Suppressor macrophage treated with lipopolysaccharide for 4 hours (primary cell): ENCODE results near the gene NTNG1.
"Not testable (repeated sequence)": the region's sequence is repeated elsewhere in the genome, so short reads cannot be mapped to it uniquely, and the experiment has no call there.

Experiments used
- DNase-seq: peaks from one replicate; pipeline ENCODE4 v3.0.0-alpha.2; 2020

NTNG1 gene

GRCh38 chr1:107145637-107146036, 4.8 kb downstream of the NTNG1 start:
- no peak for DNase-seq

DNA sequence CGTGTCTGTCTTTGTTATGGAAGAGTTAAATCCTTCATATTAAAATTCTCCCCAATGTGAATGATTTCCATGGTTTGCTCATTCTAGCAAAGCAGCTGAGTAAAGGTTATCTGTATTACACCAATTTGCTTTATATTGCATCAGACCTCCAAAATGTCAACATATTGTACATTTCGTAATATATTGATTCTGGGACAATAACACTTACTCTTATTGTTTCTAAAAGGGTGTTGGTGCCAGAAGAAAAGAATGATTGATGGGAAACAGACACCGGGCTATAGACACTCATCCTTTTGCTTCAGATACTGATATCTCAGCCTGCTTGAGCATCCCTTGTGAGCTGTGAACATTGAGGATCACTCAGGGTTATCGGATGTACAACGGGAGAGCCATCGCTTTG, 7.0 kb downstream of the NTNG1 start:
- no peak for DNase-seq

DNA sequence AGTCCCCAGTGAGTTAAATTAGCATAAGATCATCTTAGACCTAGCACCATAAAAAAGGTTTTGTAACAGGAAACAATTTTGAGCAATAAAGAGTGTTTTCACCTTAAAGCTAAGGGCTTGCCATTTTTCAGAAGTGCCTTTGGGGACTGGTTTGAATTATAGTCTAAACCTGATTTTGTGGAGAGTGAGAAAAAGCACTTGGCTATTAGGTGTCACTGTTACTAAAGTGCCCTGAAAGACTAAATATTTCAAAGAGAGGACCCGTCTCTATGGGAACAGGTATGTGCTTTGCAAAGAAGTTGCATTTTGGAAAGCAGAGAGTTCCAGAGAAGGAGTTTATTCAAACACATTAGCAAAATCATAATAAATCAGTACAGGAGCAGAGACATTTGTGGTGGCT, 9.1 kb downstream of the NTNG1 start:
- DNase-seq: no peak

DNA sequence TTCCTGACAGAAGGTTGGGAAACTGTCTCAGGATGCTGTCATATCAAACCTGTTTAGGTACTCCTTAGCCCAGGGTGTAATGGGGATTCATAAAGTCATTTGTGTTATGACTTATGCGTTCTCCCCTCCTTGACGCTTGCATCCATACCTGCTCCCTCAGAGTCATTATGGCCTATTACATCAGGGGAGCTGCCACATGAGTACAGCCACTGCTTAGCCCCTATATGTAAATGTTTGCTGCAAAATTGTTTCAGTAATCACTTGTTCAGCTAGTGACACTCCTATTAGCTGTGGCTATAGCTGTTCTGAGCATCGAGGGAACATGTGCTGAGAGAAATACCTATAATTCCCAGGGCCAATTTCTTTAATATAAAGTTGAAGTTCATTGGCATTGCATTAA, 10.5 kb downstream of the NTNG1 start:
- DNase-seq: no peak

- no peak for DNase-seq
Measured at GRCh38 chr1:107152395-107152794, 11.6 kb downstream of the NTNG1 start.

DNA sequence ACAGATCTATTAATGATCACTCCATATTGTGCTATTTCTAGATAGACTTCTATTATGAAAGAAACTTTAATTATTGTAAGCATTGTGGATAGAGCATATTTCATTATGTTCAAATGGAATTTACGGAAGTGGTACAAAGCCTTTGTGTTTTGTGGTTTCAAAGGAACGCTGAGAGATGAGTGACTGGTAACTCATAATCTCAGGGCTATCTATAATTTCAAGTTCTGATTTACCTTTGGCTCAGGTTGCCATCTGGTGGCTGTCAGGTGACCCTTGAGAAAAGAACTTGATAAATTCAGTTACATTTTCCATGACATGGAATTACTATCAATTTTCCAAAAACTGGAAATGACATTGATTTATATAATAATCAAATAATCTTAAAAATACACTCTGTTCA, 12.2 kb downstream of the NTNG1 start:
- no peak for DNase-seq

- DNase-seq: no peak
Measured at GRCh38 chr1:107158496-107158895, 17.7 kb downstream of the NTNG1 start.

DNA sequence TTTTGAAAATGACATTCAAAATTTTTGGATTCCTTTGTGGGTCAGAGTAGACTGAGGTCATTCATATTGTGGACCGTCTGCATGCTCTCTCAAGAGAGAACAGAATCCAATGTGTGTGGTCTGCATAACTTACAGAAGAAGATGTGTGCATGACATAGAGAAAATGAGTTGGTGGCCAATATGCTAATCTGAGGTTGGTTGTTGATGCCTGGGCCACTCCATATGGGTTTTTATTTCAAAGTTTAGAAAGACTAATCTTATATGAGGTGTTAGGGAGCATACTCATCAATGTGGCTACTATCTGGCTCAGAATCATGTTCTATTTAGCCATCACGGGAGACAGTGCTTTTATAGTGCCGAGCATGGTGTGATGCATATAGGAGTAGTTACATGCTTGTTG, 18.2 kb downstream of the NTNG1 start:
- no peak for DNase-seq

- no peak for DNase-seq
Measured at GRCh38 chr1:107162745-107163144, 21.9 kb downstream of the NTNG1 start.

- not testable (repeated sequence) for DNase-seq
Measured at GRCh38 chr1:107164901-107165300, 24.1 kb downstream of the NTNG1 start.

- DNase-seq: no peak
Measured at GRCh38 chr1:107169615-107170014, 28.8 kb downstream of the NTNG1 start.

GRCh38 chr1:107171333-107171732, 30.5 kb downstream of the NTNG1 start:
- DNase-seq: no peak

DNA sequence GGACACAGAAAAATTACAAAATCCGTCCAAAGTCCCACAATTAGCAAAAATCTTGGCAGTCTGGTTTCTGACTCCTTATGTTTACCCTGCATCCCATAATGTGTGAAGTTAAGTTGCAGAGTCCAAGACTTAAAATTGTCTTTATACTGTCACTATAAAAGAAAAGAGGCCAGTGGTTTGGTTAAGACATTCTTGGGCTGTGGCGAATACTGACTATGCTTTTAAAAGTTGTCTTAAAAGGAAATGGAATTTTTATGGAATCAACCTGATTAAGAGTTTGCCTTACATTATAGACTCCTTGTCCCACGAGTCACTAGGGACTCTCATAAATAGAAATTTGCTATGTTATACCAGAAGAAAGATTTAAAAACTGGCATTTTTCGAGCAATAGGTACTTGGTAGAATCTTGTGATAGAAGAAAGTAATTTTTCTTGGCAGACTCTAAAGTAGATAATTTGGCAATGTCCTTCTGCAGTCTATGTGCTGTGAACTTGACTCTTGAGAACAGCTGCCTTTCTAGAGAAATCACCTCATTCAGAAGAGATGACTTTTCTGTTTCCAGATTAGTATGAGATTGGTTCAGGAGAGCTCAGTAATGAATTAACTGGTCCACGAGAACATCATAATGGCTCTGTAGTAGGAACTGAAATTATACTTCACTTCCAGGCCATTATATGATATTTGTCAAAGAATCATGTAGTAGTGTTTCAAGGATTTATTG, 31.8 kb downstream of the NTNG1 start:
- DNase-seq: no peak

DNA sequence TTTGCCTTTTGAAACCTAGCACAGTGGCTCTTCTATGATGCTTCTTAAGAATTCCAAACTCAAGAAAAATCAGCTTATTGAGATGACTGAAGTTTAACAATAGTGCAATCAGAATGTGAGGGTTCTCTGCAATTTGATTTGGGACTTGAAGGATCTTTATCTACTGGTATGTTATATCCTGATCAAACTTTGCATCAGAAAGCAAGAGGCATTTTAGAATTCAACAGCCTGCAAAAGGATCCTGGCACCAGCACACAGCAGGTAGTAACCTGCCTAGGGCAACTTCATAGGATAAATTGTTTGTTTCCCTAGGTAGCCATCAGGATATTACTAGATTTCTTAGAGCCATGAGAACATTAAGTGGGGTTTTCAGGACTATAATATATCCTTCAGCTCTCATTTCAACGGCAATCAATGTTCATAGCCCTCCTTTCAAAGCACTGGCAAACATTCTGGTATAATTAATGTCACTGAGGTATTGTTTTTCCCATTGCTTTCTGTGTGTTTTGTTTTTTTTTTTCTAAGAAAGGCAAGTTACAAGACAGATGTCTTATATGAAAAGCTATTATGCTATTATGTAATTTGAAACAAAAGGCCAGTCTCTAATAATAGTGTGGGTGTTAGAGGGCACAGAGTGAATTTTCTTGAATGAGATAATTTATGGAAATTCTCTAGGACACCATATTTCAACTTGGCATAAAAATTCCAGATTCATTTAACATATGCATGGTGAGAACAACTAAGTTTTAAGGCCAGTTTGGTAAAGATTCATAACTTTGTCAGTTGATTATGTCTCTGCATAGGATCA, 34.5 kb downstream of the NTNG1 start:
- no peak for DNase-seq

- no peak for DNase-seq
Measured at GRCh38 chr1:107181253-107181969, 40.6 kb downstream of the NTNG1 start.

GRCh38 chr1:107183011-107183410, 42.2 kb downstream of the NTNG1 start:
- no peak for DNase-seq

DNA sequence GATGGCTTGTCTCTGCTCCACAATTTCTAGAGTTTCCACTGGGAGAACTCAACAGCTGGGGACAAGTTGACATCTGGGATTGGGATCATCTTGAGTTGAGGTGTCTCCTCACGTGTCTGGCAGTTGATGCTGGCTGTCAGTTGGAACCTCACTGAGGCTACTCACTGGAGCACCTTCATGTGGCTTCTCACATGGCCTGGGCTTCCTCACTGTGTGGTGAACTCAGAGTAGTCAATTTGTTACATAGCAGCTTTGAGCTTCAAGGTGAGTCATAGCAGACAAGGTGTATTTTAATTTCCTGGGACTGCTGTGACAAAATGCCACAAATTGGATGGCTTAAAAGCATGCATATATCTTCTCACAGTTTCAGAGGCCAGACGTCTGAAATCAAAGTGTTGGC, 44.0 kb downstream of the NTNG1 start:
- DNase-seq: no peak

DNA sequence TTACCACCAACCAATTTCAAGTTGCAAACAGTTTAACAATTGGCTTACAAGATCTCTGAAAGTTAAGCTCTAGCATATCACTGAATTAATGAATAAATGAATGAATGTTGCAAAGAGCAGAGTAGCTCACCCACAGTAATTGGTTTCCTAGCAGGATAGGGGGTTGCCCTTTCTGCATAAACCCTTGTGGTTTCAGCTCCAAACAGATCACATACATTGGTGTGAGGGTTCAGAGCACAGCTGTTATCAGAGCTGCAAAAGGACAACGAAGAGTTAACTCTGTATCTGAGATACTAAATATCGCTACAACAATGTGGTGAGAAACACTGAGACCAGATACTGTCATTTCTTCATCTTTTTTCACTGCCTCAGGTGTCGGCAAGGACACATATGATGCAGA, 46.6 kb downstream of the NTNG1 start:
- no peak for DNase-seq

GRCh38 chr1:107188160-107188559, 47.3 kb downstream of the NTNG1 start:
- DNase-seq: no peak

DNA sequence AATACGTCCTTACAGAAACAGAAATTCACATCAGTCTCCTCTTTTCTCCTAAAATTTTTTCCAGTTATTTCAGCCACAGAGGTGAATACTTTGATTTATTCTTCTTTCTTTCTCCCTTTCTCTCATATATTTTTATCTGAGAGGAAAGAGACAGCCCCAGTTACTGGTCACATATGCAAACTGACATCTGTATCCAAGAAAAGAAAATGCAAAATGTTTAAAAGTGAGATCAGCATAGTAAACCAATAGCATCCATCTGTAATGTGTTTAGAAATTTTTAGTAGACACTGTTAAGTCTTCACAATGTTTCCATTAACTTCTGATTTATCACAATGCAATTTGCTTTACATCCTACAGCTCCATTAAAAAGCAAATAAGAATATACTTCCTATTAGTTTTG, 53.5 kb downstream of the NTNG1 start:
- DNase-seq: no peak

DNA sequence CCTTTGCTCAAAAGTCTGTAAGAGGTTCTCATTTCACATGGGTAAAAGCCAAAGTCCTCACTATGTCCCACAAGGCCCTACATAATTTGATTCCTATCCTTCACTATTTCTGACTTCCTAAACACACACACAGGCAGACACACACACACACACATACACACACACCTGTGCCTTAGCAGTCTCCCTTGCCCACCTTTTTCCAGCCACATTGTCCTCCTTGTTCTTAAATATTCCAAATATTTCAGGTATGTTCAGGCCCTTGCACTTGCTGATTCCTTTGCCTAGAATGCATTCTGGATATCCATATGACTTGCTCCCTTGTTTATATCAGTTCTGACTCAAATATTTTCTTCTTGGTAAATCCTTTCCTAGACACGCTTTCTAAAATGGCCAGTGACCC, 54.6 kb downstream of the NTNG1 start:
- no peak for DNase-seq

- peak; percentile 46 for DNase-seq
Measured at GRCh38 chr1:107196973-107197562, 56.2 kb downstream of the NTNG1 start.

GRCh38 chr1:107198561-107198960, 57.7 kb downstream of the NTNG1 start:
- DNase-seq: no peak

DNA sequence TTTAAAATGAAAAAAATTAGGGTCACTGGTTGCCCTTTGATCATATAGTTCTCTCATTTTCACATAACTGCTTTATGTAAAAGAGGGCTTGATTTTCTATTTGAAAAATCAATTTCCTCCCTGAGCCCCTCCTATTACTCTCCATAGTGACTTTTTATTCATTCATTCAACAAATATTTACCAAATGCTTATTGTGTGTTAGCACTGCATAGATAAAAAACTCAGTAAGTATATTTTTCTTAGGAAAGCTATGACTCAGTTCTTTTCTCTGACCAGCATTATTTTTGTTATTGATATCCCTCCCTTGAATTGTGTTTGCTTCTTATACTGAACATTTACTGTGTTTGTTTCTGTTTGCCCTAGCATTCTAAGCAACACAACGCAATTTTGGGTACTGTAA, 59.8 kb downstream of the NTNG1 start:
- DNase-seq: no peak
